ENCODE results near the gene MOB1B. TPM values are rescaled to one million over a fixed set of nuclear protein-coding genes. Genes with fewer than 3 reads are reported as not detected.
"Not testable (repeated sequence)": the region's sequence is repeated elsewhere in the genome, so short reads cannot be mapped to it uniquely, and the experiment has no call there.

The MOB1B gene
- total RNA-seq, 1 donor = 14.1 TPM

- H3K27ac ChIP-seq (ENCODE audit: low read depth, low read length) = no peak overlapping the region
- no peaks in the 10 kb centered on the region for H4K20me1 ChIP-seq (ENCODE audit: insufficient read depth, low read length)
- no peak overlapping the region for H2AFZ ChIP-seq (ENCODE audit: low read length)
- no peaks in the 10 kb centered on the region for H3K9me3 ChIP-seq (ENCODE audit: low read depth, low read length)
- H3K4me1 ChIP-seq (ENCODE audit: insufficient read depth, low read length) = peaks cover 19% of the 10 kb centered on the region
- H3K79me2 ChIP-seq (ENCODE audit: insufficient read depth, low read length) = peaks cover 79% of the 10 kb centered on the region
- TF ChIP-seq CTCF (IDR thresholded peaks at IDR 0.05; ENCODE audit: extremely low read depth, low read depth, low read length) = no peak
- H3K4me2 ChIP-seq (ENCODE audit: insufficient read depth, low read length) = peak overlapping the region; percentile 31
- H3K27me3 ChIP-seq (ENCODE audit: insufficient read depth, low read length) = no peaks in the 10 kb centered on the region
- no peak overlapping the region for H3K4me3 ChIP-seq (ENCODE audit: insufficient read depth, low read length)
- DNase-seq (ENCODE audit: insufficient read length, low spot score, missing footprints) = no peak
- H3K36me3 ChIP-seq (ENCODE audit: insufficient read depth, low read length) = peaks cover 11% of the 10 kb centered on the region
Measured at GRCh38 chr4:70997036-70997435, 94.9 kb downstream of the MOB1B start.

- Histone ChIP-seq H4K20me1 (ENCODE audit: insufficient read depth, low read length) (no peaks in the 10 kb centered on the region), H3K79me2 (ENCODE audit: insufficient read depth, low read length) (peaks cover 84% of the 10 kb centered on the region), H3K4me2 (ENCODE audit: insufficient read depth, low read length) (no peak overlapping the region), H2AFZ (ENCODE audit: low read length) (no peak overlapping the region), H3K27me3 (ENCODE audit: insufficient read depth, low read length) (no peaks in the 10 kb centered on the region), H3K4me1 (ENCODE audit: insufficient read depth, low read length) (peaks cover 17% of the 10 kb centered on the region), H3K36me3 (ENCODE audit: insufficient read depth, low read length) (peaks cover 11% of the 10 kb centered on the region), H3K4me3 (ENCODE audit: insufficient read depth, low read length) (no peak overlapping the region), H3K9me3 (ENCODE audit: low read depth, low read length) (no peaks in the 10 kb centered on the region), H3K27ac (ENCODE audit: low read depth, low read length) (no peak overlapping the region)
- TF ChIP-seq CTCF (IDR thresholded peaks at IDR 0.05; ENCODE audit: extremely low read depth, low read depth, low read length) = no peak
- DNase-seq (ENCODE audit: insufficient read length, low spot score, missing footprints) = no peak
Measured at GRCh38 chr4:70997546-70997945, 95.4 kb downstream of the MOB1B start.

- H3K36me3 ChIP-seq (ENCODE audit: insufficient read depth, low read length) = peaks cover 11% of the 10 kb centered on the region
- H3K79me2 ChIP-seq (ENCODE audit: insufficient read depth, low read length) = peaks cover 92% of the 10 kb centered on the region
- not testable (repeated sequence) for H3K27me3 ChIP-seq (ENCODE audit: insufficient read depth, low read length); DNase-seq (ENCODE audit: insufficient read length, low spot score, missing footprints); H3K4me2 ChIP-seq (ENCODE audit: insufficient read depth, low read length); H4K20me1 ChIP-seq (ENCODE audit: insufficient read depth, low read length); H3K4me3 ChIP-seq (ENCODE audit: insufficient read depth, low read length); H2AFZ ChIP-seq (ENCODE audit: low read length); H3K4me1 ChIP-seq (ENCODE audit: insufficient read depth, low read length); H3K9me3 ChIP-seq (ENCODE audit: low read depth, low read length); H3K27ac ChIP-seq (ENCODE audit: low read depth, low read length)
Measured at GRCh38 chr4:70999639-71000038, 97.5 kb downstream of the MOB1B start.

GRCh38 chr4:71001363-71001762, 99.2 kb downstream of the MOB1B start:
- not testable (repeated sequence) for H4K20me1 ChIP-seq (ENCODE audit: insufficient read depth, low read length); H3K4me3 ChIP-seq (ENCODE audit: insufficient read depth, low read length); H3K27ac ChIP-seq (ENCODE audit: low read depth, low read length); H3K9me3 ChIP-seq (ENCODE audit: low read depth, low read length); H3K27me3 ChIP-seq (ENCODE audit: insufficient read depth, low read length); DNase-seq (ENCODE audit: insufficient read length, low spot score, missing footprints); H3K4me2 ChIP-seq (ENCODE audit: insufficient read depth, low read length); H2AFZ ChIP-seq (ENCODE audit: low read length); H3K4me1 ChIP-seq (ENCODE audit: insufficient read depth, low read length)
- Histone ChIP-seq H3K36me3 (ENCODE audit: insufficient read depth, low read length) (peaks cover 11% of the 10 kb centered on the region), H3K79me2 (ENCODE audit: insufficient read depth, low read length) (peaks cover 88% of the 10 kb centered on the region)

GRCh38 chr4:71004281-71004851, 102.2 kb downstream of the MOB1B start:
- Histone ChIP-seq H3K27me3 (ENCODE audit: insufficient read depth, low read length) (no peaks in the 10 kb centered on the region), H2AFZ (ENCODE audit: low read length) (no peak overlapping the region), H3K79me2 (ENCODE audit: insufficient read depth, low read length) (peaks cover 77% of the 10 kb centered on the region), H3K9me3 (ENCODE audit: low read depth, low read length) (no peaks in the 10 kb centered on the region), H4K20me1 (ENCODE audit: insufficient read depth, low read length) (no peaks in the 10 kb centered on the region), H3K4me3 (ENCODE audit: insufficient read depth, low read length) (no peak overlapping the region), H3K36me3 (ENCODE audit: insufficient read depth, low read length) (no peaks in the 10 kb centered on the region), H3K4me2 (ENCODE audit: insufficient read depth, low read length) (no peak overlapping the region), H3K27ac (ENCODE audit: low read depth, low read length) (no peak overlapping the region), H3K4me1 (ENCODE audit: insufficient read depth, low read length) (peaks cover 11% of the 10 kb centered on the region)
- no peak for DNase-seq (ENCODE audit: insufficient read length, low spot score, missing footprints)
- TF ChIP-seq CTCF (IDR thresholded peaks at IDR 0.05; ENCODE audit: extremely low read depth, low read depth, low read length) = no peak

GRCh38 chr4:71005025-71005424, 102.9 kb downstream of the MOB1B start:
- H3K79me2 ChIP-seq (ENCODE audit: insufficient read depth, low read length) = peaks cover 74% of the 10 kb centered on the region
- H3K9me3 ChIP-seq (ENCODE audit: low read depth, low read length); H3K27ac ChIP-seq (ENCODE audit: low read depth, low read length); H3K36me3 ChIP-seq (ENCODE audit: insufficient read depth, low read length); H4K20me1 ChIP-seq (ENCODE audit: insufficient read depth, low read length); H3K4me3 ChIP-seq (ENCODE audit: insufficient read depth, low read length); H2AFZ ChIP-seq (ENCODE audit: low read length); DNase-seq (ENCODE audit: insufficient read length, low spot score, missing footprints); H3K4me2 ChIP-seq (ENCODE audit: insufficient read depth, low read length); H3K27me3 ChIP-seq (ENCODE audit: insufficient read depth, low read length): not testable (repeated sequence)
- H3K4me1 ChIP-seq (ENCODE audit: insufficient read depth, low read length) = peaks cover 18% of the 10 kb centered on the region

Data from osteoblast (primary cell).